K562 (cell line): ENCODE results near the gene HS3ST2. TPM values are rescaled to one million over a fixed set of nuclear protein-coding genes. Genes with fewer than 3 reads are reported as not detected.

Experiments
- ATAC-seq: fragments of 200-7000 bp; cut with Tn5 transposase; 3 replicates; pipeline ENCODE4 v1.9.1; 2020; ENCODE audit warnings: moderate library complexity
- BruUV-seq: library from RNA; stranded (reverse); fragments of 400-500 nt; replicated peaks from 2 replicates; lab custom pipeline; 2021; lab: Mats Ljungman, UMichigan
- CTCF ChIA-PET: fragments of 300-600 bp; formaldehyde crosslinking; extraction: SDS; loops from one replicate; lab custom pipeline; 2021; ENCODE audit warnings: low intra/inter-chr PET ratio; lab: Yijun Ruan, JAX
- POLR2A ChIA-PET: fragments of 300-600, 350-650 bp; sonication (Branson Sonifier 250); formaldehyde crosslinking; extraction: SDS; loops from one replicate; lab custom pipeline; 2021; ENCODE audit warnings: antibody characterized with exemption, inconsistent platforms; lab: Yijun Ruan, JAX
- DNase-seq, 4 experiments: peaks; one replicate each; pipeline versions ENCODE4 v3.0.0 to v3.0.0-alpha.2; 2011 to 2018; ENCODE audit warnings: low spot score in 3 of 4, mixed read lengths in 3 of 4; ENCODE audit errors: extremely low read depth in 1 of 4
- FAIRE-seq: peaks from 2 replicates; lab custom pipeline; 2011; peaks lifted over from hg19 to GRCh38; lab: Jason Lieb, UNC
- H2AFZ ChIP-seq: 2 replicates; pipeline ENCODE4 v1.6.0; 2011; ENCODE audit warnings: low read depth, low read length, control low read depth, inconsistent platforms
- H3K27ac ChIP-seq: fragments of 200-600 bp; 3 replicates; pipeline ENCODE4 v1.8.0; 2011; ENCODE audit warnings: low read depth, mild to moderate bottlenecking, control low read depth, inconsistent platforms, low read length, moderate library complexity, mixed read lengths; ENCODE audit errors: extremely low read depth
- H3K27me3 ChIP-seq, 2 experiments: fragments of 300-600 bp in 1 of 2; 2 replicates in 1 of 2; 3 replicates in 1 of 2; pipeline versions ENCODE4 v1.6.0 to v1.8.0; 2011; ENCODE audit warnings: inconsistent platforms in 2 of 2, low read length in 2 of 2, mild to moderate bottlenecking in 1 of 2, mixed read lengths in 1 of 2, moderate library complexity in 1 of 2; ENCODE audit not compliant: control insufficient read depth in 2 of 2, insufficient read depth in 2 of 2
- H3K36me3 ChIP-seq: fragments of 300-600 bp; 3 replicates; pipeline ENCODE4 v1.8.0; 2011; ENCODE audit warnings: mild to moderate bottlenecking, low read length, inconsistent platforms; ENCODE audit not compliant: control insufficient read depth, insufficient read depth
- H3K4me1 ChIP-seq, 2 experiments: fragments of 200-600 bp in 1 of 2; replicated peaks in 1 of 2; 2 replicates in 1 of 2; 3 replicates in 1 of 2; pipeline versions ENCODE4 v1.5.1 to v1.8.0; 2011; ENCODE audit warnings: inconsistent platforms in 2 of 2, low read length in 2 of 2, mild to moderate bottlenecking in 1 of 2, mixed read lengths in 1 of 2, moderate library complexity in 1 of 2; ENCODE audit not compliant: control insufficient read depth in 2 of 2, insufficient read depth in 2 of 2
- H3K4me2 ChIP-seq: 2 replicates; pipeline ENCODE4 v1.6.1; 2011; ENCODE audit warnings: low read length, control low read depth, inconsistent platforms, mixed read lengths; ENCODE audit not compliant: insufficient read depth
- H3K4me3 ChIP-seq: fragments of 200-600 bp; sonication (generic), shearing (Covaris generic); 2 replicates; pipeline ENCODE4 v1.5.1; 2016; ENCODE audit warnings: control low read depth, inconsistent platforms
- H3K79me2 ChIP-seq: fragments of 200-600 bp; 3 replicates; pipeline ENCODE4 v1.8.0; 2011; ENCODE audit warnings: low read length, inconsistent platforms; ENCODE audit not compliant: control insufficient read depth, insufficient read depth
- H3K9ac ChIP-seq, 2 experiments: 2 replicates each; pipeline versions ENCODE4 v1.6.0 to v1.6.1; 2011; ENCODE audit warnings: low read depth in 2 of 2, low read length in 2 of 2, control low read depth in 1 of 2, inconsistent platforms in 1 of 2, mild to moderate bottlenecking in 1 of 2, mixed read lengths in 1 of 2; ENCODE audit not compliant: insufficient read depth in 1 of 2
- H3K9me1 ChIP-seq: one replicate; pipeline ENCODE4 v1.6.0; 2011; ENCODE audit warnings: inconsistent platforms, mild to moderate bottlenecking, low read length, moderate library complexity; ENCODE audit not compliant: control insufficient read depth, insufficient read depth
- H3K9me3 ChIP-seq: replicated peaks from 2 replicates; pipeline ENCODE4 v1.5.1; 2011; ENCODE audit warnings: low read depth, low read length, inconsistent platforms; ENCODE audit not compliant: control insufficient read depth, insufficient read depth
- H4K20me1 ChIP-seq: replicated peaks from 2 replicates; pipeline ENCODE4 v1.6.1; 2011; ENCODE audit warnings: low read length, inconsistent platforms, mixed read lengths; ENCODE audit not compliant: control insufficient read depth, insufficient read depth
- FOXP4 ChIP-seq: sonication (generic); formaldehyde crosslinking; IDR thresholded peaks from 2 replicates; pipeline ENCODE4 v1.8.0; 2022; ENCODE audit warnings: mild to moderate bottlenecking, missing genetic modification reagents, borderline replicate concordance
- MYBL2 ChIP-seq, 2 experiments: fragments of 450-650 bp in 1 of 2; sonication (generic) in 1 of 2; formaldehyde crosslinking in 1 of 2; IDR thresholded peaks; 2 replicates each; pipeline versions ENCODE4 v1.6.1 to v1.8.1; 2017 to 2022; ENCODE audit warnings: borderline replicate concordance in 1 of 2, inconsistent platforms in 1 of 2, low read depth in 1 of 2, mild to moderate bottlenecking in 1 of 2, missing genetic modification reagents in 1 of 2, moderate library complexity in 1 of 2
- NELFE ChIP-seq: IDR thresholded peaks from 2 replicates; pipeline ENCODE4 v1.6.1; 2011; ENCODE audit warnings: mild to moderate bottlenecking; ENCODE audit not compliant: insufficient read depth, insufficient read length
- NR2C2 ChIP-seq, 2 experiments: fragments of 200-800 bp in 1 of 2; sonication (Bioruptor generic) in 1 of 2; sonication (generic) in 1 of 2; formaldehyde crosslinking in 1 of 2; IDR thresholded peaks; 2 replicates each; pipeline versions ENCODE4 v1.6.1 to v1.8.0; 2016 to 2022; ENCODE audit warnings: mild to moderate bottlenecking in 1 of 2, missing compliant biosample characterization in 1 of 2, missing genetic modification characterization in 1 of 2, missing genetic modification reagents in 1 of 2
- PTRF ChIP-seq: fragments of 450-650 bp; IDR thresholded peaks from 2 replicates; pipeline ENCODE4 v1.6.1; 2016; ENCODE audit warnings: mild to moderate bottlenecking, missing genetic modification characterization, missing compliant biosample characterization
- USF2 ChIP-seq: sonication (generic); formaldehyde crosslinking; IDR thresholded peaks from 2 replicates; pipeline ENCODE4 v1.5.0; 2020; ENCODE audit warnings: missing genetic modification reagents
- ZBTB26 ChIP-seq: fragments of 450-650 bp; formaldehyde crosslinking; IDR thresholded peaks from 2 replicates; pipeline ENCODE4 v1.4.0; 2022; ENCODE audit warnings: missing genetic modification characterization
- ZBTB8A ChIP-seq: fragments of 450-650 bp; IDR thresholded peaks from 2 replicates; pipeline ENCODE4 v1.6.1; 2018; ENCODE audit warnings: mild to moderate bottlenecking, moderate library complexity; ENCODE audit not compliant: partially characterized antibody
- ZNF232 ChIP-seq: sonication (generic); formaldehyde crosslinking; IDR thresholded peaks from 2 replicates; pipeline ENCODE4 v1.8.0; 2022; ENCODE audit warnings: mild to moderate bottlenecking, missing genetic modification reagents
- WGBS: fragments of 100-300 bp; shearing (Covaris generic); methylation state at CpG from one replicate; pipeline ENCODE4 v1.1.6; 2016; ENCODE audit warnings: low coverage, mixed read lengths; ENCODE audit not compliant: insufficient coverage; ENCODE audit errors: missing lambda C conversion rate; 5-methylcytosine and 5-hydroxymethylcytosine counted together
- in situ Hi-C: fragments of 300-500 bp; cut with MboI; formaldehyde crosslinking; loops from 4 replicates; pipeline ENCODE4 v1.15.0; 2018; ENCODE audit warnings: inconsistent platforms, mixed read lengths
- intact Hi-C: fragments of 100-400 bp; cut with micrococcal nuclease; formaldehyde crosslinking; loops from 2 replicates; pipeline ENCODE4 v1.14.2; 2022
- polyA plus RNA-seq, 8 experiments: library from polyadenylated mRNA; depleted of rRNA in 4 of 8; stranded (reverse) in 5 of 8; unstranded in 3 of 8; fragments of >200 nt; fragmentation: Nextera tagmentation in 2 of 8; fragmentation: Illumina TruSeq in 1 of 8; extraction: Ambion mirVana in 2 of 8; extraction: Trizol in 1 of 8; gene quantifications; 2 replicates each; pipeline versions ENCODE4 v1.2.1 to v1.2.3, GENCODE V29; 2011 to 2014; ENCODE audit warnings: inconsistent platforms in 1 of 8, missing spikeins in 1 of 8
- total RNA-seq, 7 experiments: library from RNA; depleted of rRNA in 6 of 7; stranded (reverse); fragments of >200 nt in 6 of 7; fragmentation: Illumina TruSeq in 2 of 7; extraction: Trizol in 2 of 7; gene quantifications; 2 replicates each; pipeline versions ENCODE4 v1.2.1 to v1.2.3, GENCODE V29; 2011 to 2021; ENCODE audit warnings: low replicate concordance in 1 of 7

The HS3ST2 gene
- total and polyA plus RNA-seq, 9 of the 15 experiments (the other 6 are each of a cell fraction or from before 2014, with no cell fraction given) = not detected

- Histone ChIP-seq H3K36me3 (no peaks in the 10 kb centered on the region), H3K4me1 (no peaks in the 10 kb centered on the region), H4K20me1 (no peaks in the 10 kb centered on the region), H3K9me1 (no peaks in the 10 kb centered on the region), H2AFZ (no peak overlapping the region), H3K4me2 (no peak overlapping the region), H3K79me2 (no peaks in the 10 kb centered on the region), H3K9me3 (no peaks in the 10 kb centered on the region), H3K9ac (no peak overlapping the region), H3K27ac (no peak overlapping the region), H3K27me3 (no peaks in the 10 kb centered on the region), H3K4me3 (no peak overlapping the region)
- in situ Hi-C loops = no loop called here
- FAIRE-seq = no peak
- WGBS = 15% methylated on average over 12 of the region's 12 CpGs
- TF ChIP-seq MYBL2 (IDR thresholded peaks at IDR 0.05; ENCODE audit: low read depth) (no peak), MYBL2 (CRISPR knock-in tag; IDR thresholded peaks at IDR 0.05; ENCODE audit: borderline replicate concordance) (no peak), USF2 (no peak), PTRF (tag) (no peak), NELFE (no peak), NR2C2 (CRISPR knock-in tag; IDR thresholded peaks at IDR 0.05) (no peak), NR2C2 (tag; IDR thresholded peaks at IDR 0.05) (no peak), ZBTB26 (CRISPR knock-in tag) (no peak), ZNF232 (CRISPR knock-in tag) (no peak), ZBTB8A (no peak), FOXP4 (CRISPR knock-in tag) (no peak)
- POLR2A ChIA-PET = interaction anchor here (0.8 to 1.0 kb wide), 2 partner anchors 9 to 134 kb away, joined by 3 read pairs; no protein-coding TSS in a partner anchor
- DNase-seq = no peak
- no peak for ATAC-seq
- intact Hi-C loops = no loop called here
- BruUV-seq = no TSS peak
- CTCF ChIA-PET = no interaction called here
Observed at GRCh38 chr16:22857296-22858025, 43.5 kb downstream of the HS3ST2 start.
